AG04449 (cell line): Measurements from ENCODE around the gene HMX2.

Source experiments
- CTCF ChIA-PET: fragments of 350-600 bp; formaldehyde crosslinking; extraction: SDS; loops from one replicate; lab custom pipeline; 2021; ENCODE audit warnings: antibody characterized with exemption; lab: Yijun Ruan, JAX
- POLR2A ChIA-PET: fragments of 400-600, 350-600 bp; formaldehyde crosslinking; extraction: SDS; loops from one replicate; lab custom pipeline; 2020; ENCODE audit warnings: antibody characterized with exemption, inconsistent platforms; lab: Yijun Ruan, JAX
- DNase-seq: peaks from one replicate; pipeline ENCODE4 v3.0.0-alpha.2; 2010; ENCODE audit warnings: low read depth, low spot score
- H3K4me3 ChIP-seq: 2 replicates; pipeline ENCODE4 v1.5.1; 2011; ENCODE audit warnings: low read depth, mild to moderate bottlenecking, control low read depth, low read length
- TF ChIP-seq, protein P1 (sequence below): IDR thresholded peaks from one replicate; pipeline ENCODE4 v1.5.1; 2011; ENCODE audit warnings: mild to moderate bottlenecking, moderate library complexity, low read length, control low read depth, inconsistent platforms; ENCODE audit not compliant: insufficient read depth; ENCODE audit errors: missing control alignments

The HMX2 gene

GRCh38 chr10:123136221-123136805 is 11.6 kb upstream of the HMX2 start:
- ChIA-PET POLR2A (no interaction called here), CTCF (no interaction called here)
- TF ChIP-seq, protein P1, sequence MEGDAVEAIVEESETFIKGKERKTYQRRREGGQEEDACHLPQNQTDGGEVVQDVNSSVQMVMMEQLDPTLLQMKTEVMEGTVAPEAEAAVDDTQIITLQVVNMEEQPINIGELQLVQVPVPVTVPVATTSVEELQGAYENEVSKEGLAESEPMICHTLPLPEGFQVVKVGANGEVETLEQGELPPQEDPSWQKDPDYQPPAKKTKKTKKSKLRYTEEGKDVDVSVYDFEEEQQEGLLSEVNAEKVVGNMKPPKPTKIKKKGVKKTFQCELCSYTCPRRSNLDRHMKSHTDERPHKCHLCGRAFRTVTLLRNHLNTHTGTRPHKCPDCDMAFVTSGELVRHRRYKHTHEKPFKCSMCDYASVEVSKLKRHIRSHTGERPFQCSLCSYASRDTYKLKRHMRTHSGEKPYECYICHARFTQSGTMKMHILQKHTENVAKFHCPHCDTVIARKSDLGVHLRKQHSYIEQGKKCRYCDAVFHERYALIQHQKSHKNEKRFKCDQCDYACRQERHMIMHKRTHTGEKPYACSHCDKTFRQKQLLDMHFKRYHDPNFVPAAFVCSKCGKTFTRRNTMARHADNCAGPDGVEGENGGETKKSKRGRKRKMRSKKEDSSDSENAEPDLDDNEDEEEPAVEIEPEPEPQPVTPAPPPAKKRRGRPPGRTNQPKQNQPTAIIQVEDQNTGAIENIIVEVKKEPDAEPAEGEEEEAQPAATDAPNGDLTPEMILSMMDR = no peak
- H3K4me3 ChIP-seq = no peak overlapping the region
- no peak for DNase-seq

- no peak overlapping the region for H3K4me3 ChIP-seq
- CTCF ChIA-PET = interaction anchor here (1.0 kb wide), 1 partner anchor 15 kb away, joined by 3 read pairs; no protein-coding TSS in a partner anchor
- POLR2A ChIA-PET = no interaction called here
- DNase-seq = no peak
- TF ChIP-seq, protein P1 = no peak
Observed at GRCh38 chr10:123136806-123137642, 10.9 kb upstream of the HMX2 start.

- TF ChIP-seq, protein P1 = no peak
- ChIA-PET POLR2A (no interaction called here), CTCF (interaction anchor here (1.8 kb wide), 1 partner anchor 10 kb away, joined by 8 read pairs; no protein-coding TSS in a partner anchor)
- no peak for DNase-seq
- H3K4me3 ChIP-seq = no peak overlapping the region
Observed at GRCh38 chr10:123139165-123139520, 8.8 kb upstream of the HMX2 start.

GRCh38 chr10:123139521-123140163 is 8.3 kb upstream of the HMX2 start:
- CTCF ChIA-PET = interaction anchor here (1.7 to 1.8 kb wide), 2 partner anchors 10 to 14 kb away, joined by 6 to 8 read pairs; partner anchors contain the start of gene BUB3
- TF ChIP-seq, protein P1 = no peak
- POLR2A ChIA-PET = no interaction called here
- DNase-seq = no peak
- no peak overlapping the region for H3K4me3 ChIP-seq

- no peak for DNase-seq
- H3K4me3 ChIP-seq = no peak overlapping the region
- TF ChIP-seq, protein P1 = no peak
- ChIA-PET POLR2A (no interaction called here), CTCF (interaction anchor here (1.5 to 1.8 kb wide), 3 partner anchors 8 to 13 kb away, joined by 6 to 8 read pairs (median 7); partner anchors contain the start of gene BUB3)
Observed at GRCh38 chr10:123140164-123140982, 7.6 kb upstream of the HMX2 start.
